ENCODE results near the gene IFITM10.
"Not testable (repeated sequence)": the region's sequence is repeated elsewhere in the genome, so short reads cannot be mapped to it uniquely, and the experiment has no call there.

Gene IFITM10

GRCh38 chr11:1705126-1706052 lies 45.0 kb downstream of the IFITM10 start:
- no peak for DNase-seq

- DNase-seq, result no peak
These were observed 47.2 kb downstream of the IFITM10 start for GRCh38 chr11:1703146-1703545.

GRCh38 chr11:1702506-1702905 lies 47.9 kb downstream of the IFITM10 start:
- DNase-seq, result no peak

GRCh38 chr11:1701091-1701807 lies 49.1 kb downstream of the IFITM10 start:
- no peak for DNase-seq

- no peak for DNase-seq
These were observed 50.6 kb downstream of the IFITM10 start for GRCh38 chr11:1699771-1700170.

GRCh38 chr11:1696608-1697570 lies 53.5 kb downstream of the IFITM10 start, which contains the start of gene KRTAP5-6:
Gene KRTAP5-6 (plus strand): TSS chr11:1697195. CDS start chr11:1697246, 51 bp downstream.
- DNase-seq, result no peak

- no peak for DNase-seq
These were observed 54.8 kb downstream of the IFITM10 start for GRCh38 chr11:1695548-1696108.

- no peak for DNase-seq
These were observed 55.4 kb downstream of the IFITM10 start for GRCh38 chr11:1694846-1695547.

GRCh38 chr11:1694064-1694845 lies 56.1 kb downstream of the IFITM10 start:
- DNase-seq, result peak; percentile 2

- no peak for DNase-seq
These were observed 56.9 kb downstream of the IFITM10 start for GRCh38 chr11:1693327-1694063.

GRCh38 chr11:1692708-1693326 lies 57.6 kb downstream of the IFITM10 start:
- no peak for DNase-seq

- DNase-seq, result no peak
These were observed 58.3 kb downstream of the IFITM10 start for GRCh38 chr11:1691878-1692707.

- DNase-seq, result no peak
These were observed 59.1 kb downstream of the IFITM10 start for GRCh38 chr11:1691026-1691877.

GRCh38 chr11:1690167-1691025 lies 60.0 kb downstream of the IFITM10 start:
- no peak for DNase-seq

- DNase-seq, result not testable (repeated sequence)
These were observed 60.9 kb downstream of the IFITM10 start for GRCh38 chr11:1689250-1690166.

Data from NCI-H446 treated with DMSO at 0.1 percent for 48 hours (cell line).